B cell (primary cell): ENCODE data around the gene SEPTIN11.

Source experiments
- CTCF ChIP-seq: fragments of 200-600 bp; IDR thresholded peaks from one replicate; pipeline ENCODE4 v1.8.0; 2022; ENCODE audit warnings: antibody characterized with exemption, mild to moderate bottlenecking
- EZH2 ChIP-seq: IDR thresholded peaks from 2 replicates; pipeline ENCODE4 v1.6.1; 2012; ENCODE audit warnings: borderline replicate concordance, low read depth, mild to moderate bottlenecking, moderate library complexity, low read length; ENCODE audit not compliant: insufficient read depth, poor library complexity, severe bottlenecking

GRCh38 chr4:76939184-76939583, 10.4 kb upstream of the SEPTIN11 start:
- TF ChIP-seq CTCF (no peak), EZH2 (no peak)
